Adipose tissue (tissue), 3 donors: ENCODE data around the gene FRA10AC1. TPM values are rescaled to one million over a fixed set of nuclear protein-coding genes. Genes with fewer than 3 reads are reported as not detected.

Experiments used
- H3K27ac ChIP-seq: one replicate; pipeline ENCODE4 v1.5.1; 2013; ENCODE audit warnings: low read depth, low read length
- WGBS, 3 donors: extraction: QIAGEN DNeasy Blood & Tissue Kit; methylation state at CpG; one replicate each; pipeline ENCODE4 v1.1.7; 2013; 5-methylcytosine and 5-hydroxymethylcytosine counted together
- polyA plus RNA-seq, 3 donors: library from polyadenylated mRNA; stranded (reverse); fragments of 200-250 nt; gene quantifications; one replicate each; pipeline ENCODE4 v1.2.3, GENCODE V29; 2013
- donor health status: healthy with polysubstance abuse.
- donor health status: Bipolar disorder and iron deficiency.
- donor health status: healthy.

The FRA10AC1 gene
- 10 to 100 TPM in 1 of 3 donors, 1 to 10 TPM in 2; 6.4 to 12.4 (median 6.7) TPM for polyA plus RNA-seq

DNA sequence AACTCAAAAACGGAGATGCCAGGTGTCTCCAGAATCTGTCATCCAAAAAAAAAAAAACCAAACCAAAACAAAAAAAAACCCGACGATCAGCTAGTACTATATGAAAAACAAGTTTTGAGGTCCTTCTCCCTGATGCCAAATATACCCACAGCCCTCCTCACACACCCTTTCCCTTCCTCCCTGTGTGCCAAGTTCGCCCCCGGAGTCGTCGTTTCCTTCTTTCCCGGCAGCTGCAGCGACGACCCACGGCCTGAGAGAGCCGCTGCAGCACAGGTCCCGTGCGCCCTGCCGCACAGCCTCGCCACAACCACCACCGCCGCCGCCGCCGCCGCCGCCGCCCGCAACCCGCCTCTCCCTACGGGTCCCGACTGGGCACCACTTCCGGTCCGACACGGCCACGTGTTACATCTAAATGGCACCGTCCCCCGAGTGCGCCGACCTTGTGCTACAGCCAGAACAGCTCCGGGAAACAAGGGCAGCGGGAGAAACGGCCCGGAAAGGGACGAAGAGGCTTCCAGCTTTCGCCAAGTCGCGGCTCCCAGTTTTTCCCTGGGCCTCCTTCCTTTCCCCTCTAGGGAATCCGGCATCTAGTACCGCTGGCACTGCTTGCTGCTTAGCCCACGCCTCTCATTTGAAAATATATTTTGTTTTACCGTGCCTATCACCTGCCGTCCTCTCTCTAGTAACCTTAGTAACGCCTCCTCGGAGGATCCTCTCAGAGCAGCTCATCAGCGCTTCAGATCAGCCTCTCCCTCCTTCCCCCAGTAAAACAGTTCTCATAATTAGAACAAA is at the start of gene FRA10AC1:
FRA10AC1 (minus strand) TSS at position 383 of the 792 bp plus-strand sequence. CDS start 2,486 bp downstream, outside the sequence.
- H3K27ac ChIP-seq: peak within 1 kb of the TSS; percentile 51
- WGBS, 3 donors: 0% methylated on average over 52 of the region's 52 CpGs

DNA sequence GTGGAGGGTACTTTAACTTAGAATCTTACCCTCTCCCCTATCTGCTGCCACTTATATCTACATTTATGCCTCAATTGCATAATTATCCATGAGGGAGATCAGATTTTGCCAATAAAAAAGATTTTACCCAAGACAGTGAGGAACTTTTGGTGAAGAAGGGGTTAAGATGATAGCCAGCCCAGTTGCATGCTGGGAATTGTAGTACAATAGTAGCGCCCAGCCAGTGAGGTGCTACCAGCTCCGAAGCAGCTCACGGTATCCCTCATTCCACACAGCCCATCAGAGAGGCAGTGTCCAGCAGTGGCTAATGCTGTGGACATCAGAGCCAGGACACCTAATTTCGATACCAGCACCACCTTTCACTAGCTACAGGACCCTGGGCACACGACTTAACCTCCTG is 49.4 kb upstream of the FRA10AC1 start:
- 7 to 9% (median 8%) methylated on average over 5 of the region's 5 CpGs for WGBS, 3 donors
- no peak overlapping the region for H3K27ac ChIP-seq

- WGBS, 3 donors: 47 to 54% (median 52%) methylated on average over 7 of the region's 7 CpGs
- H3K27ac ChIP-seq: no peak overlapping the region
Observed at GRCh38 chr10:93751124-93751523, 48.7 kb upstream of the FRA10AC1 start.

DNA sequence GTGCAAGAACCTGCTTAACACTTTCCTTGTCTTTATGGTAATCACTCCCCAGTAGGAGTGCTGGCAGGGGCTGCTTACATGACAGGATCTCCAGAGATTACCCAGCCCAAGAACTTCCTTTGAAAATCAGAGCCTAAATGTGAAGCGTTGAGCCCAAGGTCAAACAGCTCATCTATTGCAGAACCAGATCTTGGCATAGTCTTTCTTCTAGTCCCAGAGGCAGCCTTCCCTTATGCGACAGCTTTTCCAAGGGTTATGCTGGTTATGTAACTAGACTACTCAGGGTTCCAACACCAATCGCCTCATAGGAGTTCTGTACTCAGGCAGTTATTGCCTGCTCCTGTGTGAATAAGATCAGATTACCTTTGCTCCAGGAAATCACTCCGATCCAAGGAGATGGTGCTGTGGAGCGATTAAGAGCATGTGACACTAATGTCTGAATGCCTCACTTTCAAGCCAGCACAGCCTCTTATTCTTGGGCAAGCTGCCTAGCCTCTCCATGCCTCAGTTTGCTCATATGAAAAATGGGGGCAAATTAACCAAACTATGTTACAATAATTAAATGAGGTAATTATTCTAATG is 46.9 kb upstream of the FRA10AC1 start:
- WGBS, 3 donors: 39 to 49% (median 47%) methylated on average over 5 of the region's 5 CpGs
- H3K27ac ChIP-seq: peak overlapping the region; percentile 24

- no peak overlapping the region for H3K27ac ChIP-seq
- WGBS, 3 donors: 52 to 61% (median 59%) methylated on average over 4 of the region's 4 CpGs
Observed at GRCh38 chr10:93746844-93747284, 44.5 kb upstream of the FRA10AC1 start.

GRCh38 chr10:93745408-93746065 is 43.1 kb upstream of the FRA10AC1 start:
- WGBS, 3 donors: 51 to 64% (median 63%) methylated on average over 9 of the region's 9 CpGs
- H3K27ac ChIP-seq: no peak overlapping the region

GRCh38 chr10:93742633-93743349 is 40.4 kb upstream of the FRA10AC1 start:
- H3K27ac ChIP-seq: no peak overlapping the region
- 47 to 58% (median 58%) methylated on average over 8 of the region's 8 CpGs for WGBS, 3 donors

DNA sequence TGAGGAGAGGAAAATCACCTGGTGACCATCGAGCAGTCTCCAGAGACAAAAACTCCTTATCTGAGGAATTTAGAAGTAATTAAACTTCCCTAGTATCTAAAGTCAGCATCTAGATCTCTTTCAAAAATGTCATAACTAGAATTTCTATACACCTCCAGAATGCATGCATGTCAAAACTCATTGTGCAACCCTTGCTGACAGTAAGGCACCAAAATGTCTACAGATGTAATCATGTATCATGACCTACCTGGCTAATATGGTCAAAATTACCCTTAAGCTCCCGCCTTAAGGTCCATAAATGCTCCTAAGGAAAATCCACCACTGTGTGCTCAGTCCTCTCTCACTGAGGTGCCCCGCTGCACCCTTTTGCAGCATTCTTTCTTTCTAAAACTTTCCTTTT is 39.0 kb upstream of the FRA10AC1 start:
- WGBS, 3 donors: 65 to 81% (median 77%) methylated on average over 3 of the region's 3 CpGs

DNA sequence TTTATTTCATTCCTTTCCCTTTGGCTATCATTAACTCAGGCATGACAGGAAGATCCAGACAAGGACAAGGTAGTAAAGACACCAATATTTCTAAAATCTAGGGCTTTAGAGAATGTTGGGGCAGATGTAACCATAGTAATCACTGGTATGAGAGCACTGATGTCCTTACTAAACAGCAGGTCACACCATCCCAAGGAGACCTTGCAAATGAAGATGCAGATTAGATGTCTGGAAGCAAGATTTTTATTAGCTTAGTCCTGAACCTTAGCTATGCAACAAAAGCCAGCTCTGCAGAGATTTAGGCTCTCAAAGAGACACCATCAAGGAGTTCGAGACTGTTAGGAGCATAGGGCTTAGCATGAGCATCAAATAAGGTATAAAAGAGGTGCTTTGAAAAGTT is 23.6 kb upstream of the FRA10AC1 start:
- no peak overlapping the region for H3K27ac ChIP-seq
- 63 to 84% (median 77%) methylated on average over 1 of the region's 1 CpG for WGBS, 3 donors

More for the DNA sequence above, 39.0 kb upstream of the FRA10AC1 start:
- no peak overlapping the region for H3K27ac ChIP-seq

DNA sequence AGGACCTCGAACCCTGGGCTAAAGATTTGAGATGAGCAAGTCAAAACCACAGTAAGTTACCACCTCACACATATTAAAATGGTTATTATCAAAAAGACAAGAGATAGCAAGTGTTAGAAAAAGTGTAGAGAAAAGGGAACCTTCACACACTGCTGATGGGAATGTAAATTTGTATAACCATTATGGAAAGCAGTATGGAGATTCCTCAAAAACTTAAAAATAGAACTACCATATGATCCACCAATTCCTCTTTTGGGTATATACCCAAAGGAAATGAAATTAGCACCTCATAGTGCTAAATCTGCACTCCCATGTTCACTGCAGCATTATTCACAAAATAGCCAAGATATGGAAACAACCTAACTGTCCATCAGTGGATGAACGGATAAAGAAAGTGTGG is 20.8 kb upstream of the FRA10AC1 start:
- WGBS, 3 donors: 71 to 89% (median 74%) methylated on average over 2 of the region's 2 CpGs
- H3K27ac ChIP-seq: no peak overlapping the region

GRCh38 chr10:93722550-93722949 is 20.2 kb upstream of the FRA10AC1 start:
- H3K27ac ChIP-seq: no peak overlapping the region

GRCh38 chr10:93719901-93720300 is 17.5 kb upstream of the FRA10AC1 start:
- H3K27ac ChIP-seq: no peak overlapping the region
- WGBS, 3 donors: 59 to 73% (median 68%) methylated on average over 3 of the region's 3 CpGs

- WGBS, 3 donors: 48 to 63% (median 51%) methylated on average over 8 of the region's 8 CpGs
- H3K27ac ChIP-seq: no peak overlapping the region
Observed at GRCh38 chr10:93718937-93719725, 16.7 kb upstream of the FRA10AC1 start.

GRCh38 chr10:93716766-93717165 is 14.4 kb upstream of the FRA10AC1 start:
- WGBS, 3 donors: 30 to 49% (median 48%) methylated on average over 1 of the region's 1 CpG
- H3K27ac ChIP-seq: no peak overlapping the region

DNA sequence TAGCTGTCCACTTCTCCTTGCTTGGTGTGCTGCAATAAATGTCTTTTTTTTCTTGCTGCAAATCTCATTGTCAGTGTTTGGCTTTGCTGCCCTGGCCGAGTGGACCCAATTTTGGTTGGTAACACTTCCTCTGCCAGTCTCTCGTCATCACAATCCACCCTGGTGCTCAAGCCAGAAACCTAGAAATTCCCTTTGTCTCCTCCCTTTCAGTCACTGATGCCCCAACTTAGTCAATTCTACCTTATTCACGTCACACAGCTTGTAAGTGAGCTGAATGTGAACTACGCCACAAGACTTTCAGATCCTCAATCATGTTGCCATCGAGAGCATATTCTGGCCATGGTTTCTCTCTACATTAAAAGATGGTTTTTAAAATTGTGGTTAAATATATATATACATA is 13.0 kb upstream of the FRA10AC1 start:
- WGBS, 3 donors: 76 to 85% (median 84%) methylated on average over 5 of the region's 5 CpGs
- no peak overlapping the region for H3K27ac ChIP-seq

- H3K27ac ChIP-seq: no peak overlapping the region
- 56 to 75% (median 67%) methylated on average over 2 of the region's 2 CpGs for WGBS, 3 donors
Observed at GRCh38 chr10:93712593-93712992, 10.2 kb upstream of the FRA10AC1 start.

DNA sequence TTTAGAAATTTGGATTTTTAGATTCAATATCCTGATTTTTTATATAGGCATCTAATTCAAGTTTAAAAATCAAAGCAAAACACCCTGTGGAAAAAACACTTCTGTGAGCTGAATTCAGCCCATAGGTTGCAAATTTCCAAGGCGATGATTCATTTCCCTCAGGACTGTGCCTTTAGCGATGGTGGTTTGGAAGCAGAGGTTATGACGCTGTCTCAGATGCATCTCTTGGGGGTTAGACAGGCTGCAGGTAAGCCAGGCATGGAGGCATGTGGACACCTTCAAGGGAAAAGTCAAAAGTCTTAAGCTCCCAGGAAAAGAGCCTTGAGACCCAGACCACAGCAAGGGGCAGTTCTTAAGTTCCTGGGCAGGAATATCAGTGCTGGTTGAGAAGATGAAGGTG is 9.5 kb upstream of the FRA10AC1 start:
- WGBS, 3 donors: 64 to 78% (median 71%) methylated on average over 3 of the region's 3 CpGs

DNA sequence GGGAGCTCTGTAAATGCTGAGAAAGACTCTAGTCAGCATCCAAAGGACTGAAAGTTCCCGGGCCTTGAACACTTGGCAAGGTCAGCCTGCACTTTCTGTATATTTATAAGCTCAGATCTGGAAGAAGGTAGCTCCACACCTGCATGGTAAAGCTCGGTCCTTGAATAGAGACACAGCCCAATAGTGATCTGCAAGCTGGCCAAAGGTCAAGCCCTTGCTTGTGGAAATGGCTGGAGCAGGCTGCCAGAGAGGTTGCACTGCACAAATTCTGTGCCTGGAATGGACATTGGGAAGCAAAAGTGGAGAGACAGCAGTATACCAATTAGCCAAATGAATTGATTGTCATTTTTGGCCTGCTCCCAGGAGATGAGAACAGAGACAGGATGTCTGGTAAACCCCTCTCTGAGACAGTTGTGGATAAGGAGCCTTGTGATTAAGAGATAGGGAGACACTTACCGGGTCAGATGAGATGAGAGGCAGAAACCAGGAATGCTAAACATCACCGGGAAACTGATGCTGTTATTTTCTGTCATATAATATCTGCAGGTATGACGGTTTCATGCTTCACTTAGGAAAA is 8.0 kb upstream of the FRA10AC1 start:
- 61 to 66% (median 64%) methylated on average over 5 of the region's 5 CpGs for WGBS, 3 donors
- no peak overlapping the region for H3K27ac ChIP-seq

More for the DNA sequence above, 9.5 kb upstream of the FRA10AC1 start:
- no peak overlapping the region for H3K27ac ChIP-seq
